Ascending aorta (tissue), 2 donors: ENCODE results near the gene RBM4. TPM values are rescaled to one million over a fixed set of nuclear protein-coding genes. Genes with fewer than 3 reads are reported as not detected.

Source experiments
- DNase-seq, 2 donors: peaks; one replicate each; pipeline ENCODE4 v3.0.0-alpha.2; 2019; ENCODE audit warnings: low spot score in 2 of 2
- H3K27ac ChIP-seq, 2 donors: fragments of 200-600 bp; sonication (generic); one replicate each; pipeline ENCODE4 v1.5.1; 2016 to 2017; ENCODE audit warnings: mild to moderate bottlenecking in 1 of 2
- H3K27me3 ChIP-seq: fragments of 200-600 bp; sonication (generic); one replicate; pipeline ENCODE4 v1.5.1; 2017
- H3K36me3 ChIP-seq, 2 donors: fragments of 200-600 bp; sonication (generic); one replicate each; pipeline ENCODE4 v1.5.1; 2016
- H3K4me1 ChIP-seq, 2 donors: fragments of 200-600 bp; sonication (generic); one replicate each; pipeline ENCODE4 v1.5.1; 2016 to 2017; ENCODE audit warnings: mild to moderate bottlenecking in 1 of 2
- H3K4me3 ChIP-seq, 2 donors: fragments of 200-600 bp; sonication (generic); one replicate each; pipeline ENCODE4 v1.5.1; 2016 to 2017; ENCODE audit warnings: mild to moderate bottlenecking in 1 of 2
- H3K9me3 ChIP-seq, 2 donors: fragments of 200-600 bp; sonication (generic); one replicate each; pipeline ENCODE4 v1.5.1; 2016
- intact Hi-C: fragments of 100-400 bp; cut with DNase I; formaldehyde crosslinking; loops from one replicate; pipeline ENCODE4 v1.15.1; 2023
- total RNA-seq: library from RNA; depleted of rRNA; stranded (reverse); fragments of >200 nt; gene quantifications from one replicate; pipeline ENCODE4 v1.1.0, GENCODE V29; 2016
- TF ChIP-seq, protein P1 (sequence below), 3 experiments: fragments of 200-600 bp in 2 of 3; fragments of 450-650 bp in 1 of 3; sonication (generic) in 2 of 3; IDR thresholded peaks; one replicate each; pipeline ENCODE4 v1.5.1; 2016 to 2019; ENCODE audit warnings: antibody characterized with exemption in 3 of 3, mild to moderate bottlenecking in 1 of 3, moderate library complexity in 1 of 3

The RBM4 gene
- total RNA-seq, 1 donor from 2014 or later = 79.5 TPM

DNA sequence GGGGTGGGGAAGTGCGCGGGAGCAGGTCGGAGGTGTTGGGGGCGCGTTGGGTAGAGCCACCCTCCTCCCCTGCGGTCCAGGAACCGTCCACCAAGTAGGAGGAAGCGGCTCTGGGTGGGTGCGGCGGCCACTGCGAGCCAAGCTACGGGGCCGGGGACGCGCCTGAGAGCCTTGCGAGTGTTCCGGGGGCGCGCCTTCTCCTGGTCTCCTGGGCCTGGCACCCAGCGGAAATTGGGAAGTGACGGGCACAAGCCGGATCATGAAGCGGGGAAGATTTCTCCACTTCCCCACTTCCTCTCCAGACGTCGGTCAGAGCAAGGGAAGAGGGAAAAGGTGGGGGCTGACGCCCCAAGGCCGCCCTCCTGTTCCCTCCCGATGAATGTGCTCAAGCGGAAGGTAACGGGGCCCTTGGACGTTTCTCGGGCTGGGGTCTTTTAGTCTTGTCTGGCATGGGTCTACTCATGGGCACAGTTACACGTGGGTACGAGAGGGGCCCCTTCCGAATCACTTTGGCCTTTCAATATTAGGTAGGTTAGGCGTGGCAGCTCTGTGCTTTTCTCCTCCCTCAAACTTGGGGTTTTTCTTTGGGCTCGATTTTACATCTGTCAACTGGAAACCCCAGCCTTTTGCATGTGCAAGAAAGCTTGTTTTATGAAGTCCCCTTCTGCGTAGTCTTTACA is 21.2 kb upstream of the RBM4 start:
- peak overlapping the region; percentile 92 to 95 for H3K27ac ChIP-seq
- intact Hi-C loops = loop anchor here (1.0 to 5.0 kb wide), 3 partner anchors 14 to 71 kb away; partner anchors contain the start of genes ACTN3 and ZDHHC24
- peak; percentile 30 to 89 for DNase-seq

DNA sequence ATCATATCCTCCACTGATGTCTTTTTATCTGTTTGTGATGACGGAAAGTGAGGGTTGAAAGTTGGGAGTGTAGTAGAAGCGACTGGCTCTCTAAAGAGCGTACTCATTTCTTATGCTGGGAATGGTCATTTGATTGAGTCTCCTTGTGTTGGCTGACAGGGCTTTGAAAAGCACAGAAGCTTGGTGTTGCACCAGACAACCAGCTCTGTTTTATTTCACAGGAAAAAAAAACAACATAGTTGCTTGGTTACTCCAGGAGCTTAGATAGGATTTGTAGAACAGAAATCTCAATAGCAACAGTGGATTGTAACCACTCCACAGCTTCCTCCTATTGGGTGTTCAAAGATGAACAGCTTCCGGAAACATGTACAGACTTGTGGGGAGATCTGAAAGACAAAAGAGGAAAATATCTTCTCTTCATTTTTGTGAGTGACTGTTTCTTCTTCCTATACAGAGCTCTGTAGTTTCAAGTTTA is 19.4 kb upstream of the RBM4 start:
- TF ChIP-seq, protein P1, sequence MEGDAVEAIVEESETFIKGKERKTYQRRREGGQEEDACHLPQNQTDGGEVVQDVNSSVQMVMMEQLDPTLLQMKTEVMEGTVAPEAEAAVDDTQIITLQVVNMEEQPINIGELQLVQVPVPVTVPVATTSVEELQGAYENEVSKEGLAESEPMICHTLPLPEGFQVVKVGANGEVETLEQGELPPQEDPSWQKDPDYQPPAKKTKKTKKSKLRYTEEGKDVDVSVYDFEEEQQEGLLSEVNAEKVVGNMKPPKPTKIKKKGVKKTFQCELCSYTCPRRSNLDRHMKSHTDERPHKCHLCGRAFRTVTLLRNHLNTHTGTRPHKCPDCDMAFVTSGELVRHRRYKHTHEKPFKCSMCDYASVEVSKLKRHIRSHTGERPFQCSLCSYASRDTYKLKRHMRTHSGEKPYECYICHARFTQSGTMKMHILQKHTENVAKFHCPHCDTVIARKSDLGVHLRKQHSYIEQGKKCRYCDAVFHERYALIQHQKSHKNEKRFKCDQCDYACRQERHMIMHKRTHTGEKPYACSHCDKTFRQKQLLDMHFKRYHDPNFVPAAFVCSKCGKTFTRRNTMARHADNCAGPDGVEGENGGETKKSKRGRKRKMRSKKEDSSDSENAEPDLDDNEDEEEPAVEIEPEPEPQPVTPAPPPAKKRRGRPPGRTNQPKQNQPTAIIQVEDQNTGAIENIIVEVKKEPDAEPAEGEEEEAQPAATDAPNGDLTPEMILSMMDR (IDR thresholded peaks at IDR 0.05) = no peak
- no peak for DNase-seq
- Histone ChIP-seq H3K27ac (peak overlapping the region; percentile 51 to 92), H3K36me3 (peaks cover 2 to 6% of the 10 kb centered on the region in 2 donors), H3K4me1 (peaks cover 6 to 48% of the 10 kb centered on the region in 2 donors), H3K9me3 (no peaks in the 10 kb centered on the region), H3K27me3 (no peaks in the 10 kb centered on the region), H3K4me3 (peak overlapping the region; percentile 63 to 85)
- intact Hi-C loops = loop anchor here (5.0 kb wide), 1 partner anchor 42 kb away; no protein-coding TSS in a partner anchor

More for the DNA sequence above, 21.2 kb upstream of the RBM4 start:
- TF ChIP-seq, protein P1 (IDR thresholded peaks at IDR 0.05) = no peak
- H3K9me3 ChIP-seq = no peaks in the 10 kb centered on the region
- no peaks in the 10 kb centered on the region for H3K27me3 ChIP-seq
- peak overlapping the region; percentile 63 to 85 for H3K4me3 ChIP-seq
- H3K36me3 ChIP-seq = no peaks in the 10 kb centered on the region
- peaks cover 6 to 36% of the 10 kb centered on the region in 2 donors for H3K4me1 ChIP-seq

GRCh38 chr11:66624450-66624849 is 14.1 kb upstream of the RBM4 start:
- Histone ChIP-seq H3K4me3 (no peak overlapping the region), H3K9me3 (no peaks in the 10 kb centered on the region), H3K27ac (no peak overlapping the region), H3K36me3 (peaks cover 44 to 55% of the 10 kb centered on the region in 2 donors), H3K27me3 (no peaks in the 10 kb centered on the region), H3K4me1 (peaks cover 2 to 41% of the 10 kb centered on the region in 2 donors)
- TF ChIP-seq, protein P1 (IDR thresholded peaks at IDR 0.05) = no peak
- DNase-seq = no peak
- intact Hi-C loops = no loop called here

DNA sequence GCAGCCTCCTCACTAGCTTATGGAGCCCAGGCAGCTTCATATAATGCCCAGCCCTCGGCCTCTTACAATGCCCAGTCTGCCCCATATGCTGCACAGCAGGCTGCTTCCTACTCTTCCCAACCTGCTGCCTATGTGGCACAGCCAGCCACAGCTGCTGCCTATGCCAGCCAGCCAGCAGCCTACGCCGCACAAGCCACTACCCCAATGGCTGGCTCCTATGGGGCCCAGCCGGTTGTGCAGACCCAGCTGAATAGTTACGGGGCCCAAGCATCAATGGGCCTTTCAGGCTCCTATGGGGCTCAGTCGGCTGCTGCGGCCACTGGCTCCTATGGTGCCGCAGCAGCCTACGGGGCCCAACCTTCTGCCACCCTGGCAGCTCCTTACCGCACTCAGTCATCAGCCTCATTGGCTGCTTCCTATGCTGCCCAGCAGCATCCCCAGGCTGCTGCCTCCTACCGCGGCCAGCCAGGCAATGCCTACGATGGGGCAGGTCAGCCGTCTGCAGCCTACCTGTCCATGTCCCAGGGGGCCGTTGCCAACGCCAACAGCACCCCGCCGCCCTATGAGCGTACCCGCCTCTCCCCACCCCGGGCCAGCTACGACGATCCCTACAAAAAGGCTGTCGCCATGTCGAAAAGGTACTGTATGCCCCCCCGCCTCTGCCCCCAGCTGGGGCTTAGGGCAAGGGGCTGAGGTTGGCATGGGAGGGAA is 13.3 kb upstream of the RBM4 start:
- Histone ChIP-seq H3K27me3 (no peaks in the 10 kb centered on the region), H3K27ac (no peak overlapping the region), H3K9me3 (no peaks in the 10 kb centered on the region), H3K4me3 (no peak overlapping the region), H3K4me1 (peaks cover 0 to 36% of the 10 kb centered on the region in 2 donors), H3K36me3 (peaks cover 44 to 61% of the 10 kb centered on the region in 2 donors)
- TF ChIP-seq, protein P1 (IDR thresholded peaks at IDR 0.05) = no peak
- intact Hi-C loops = no loop called here
- no peak for DNase-seq

DNA sequence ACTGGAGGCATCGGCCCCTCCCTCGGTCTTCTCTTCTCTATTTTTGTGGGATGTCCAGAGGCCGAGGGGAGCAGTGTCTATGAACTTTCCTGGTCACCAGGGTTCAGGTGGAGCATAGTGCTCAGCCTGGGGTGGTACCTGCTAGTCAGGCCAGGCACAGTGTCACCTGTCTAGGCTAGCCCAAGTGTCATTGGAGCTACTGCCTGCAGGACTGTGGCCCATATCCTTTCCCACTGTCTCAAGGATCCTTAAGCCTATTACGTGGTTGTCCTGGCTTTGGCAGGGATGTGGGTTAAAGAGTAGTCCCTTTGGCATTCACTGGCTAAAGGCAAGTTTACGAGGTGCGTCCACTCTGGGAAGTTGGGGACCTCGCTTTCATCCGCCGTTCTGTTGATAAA is 12.8 kb upstream of the RBM4 start:
- Histone ChIP-seq H3K4me3 (no peak overlapping the region), H3K4me1 (peaks cover 0 to 30% of the 10 kb centered on the region in 2 donors), H3K27me3 (no peaks in the 10 kb centered on the region), H3K27ac (no peak overlapping the region), H3K9me3 (no peaks in the 10 kb centered on the region), H3K36me3 (peaks cover 44 to 61% of the 10 kb centered on the region in 2 donors)
- intact Hi-C loops = no loop called here
- no peak for DNase-seq
- TF ChIP-seq, protein P1 (IDR thresholded peaks at IDR 0.05) = no peak
